Endothelial cell of umbilical vein (primary cell): ENCODE results near the gene IQCE.

Experiments
- EZH2 ChIP-seq: IDR thresholded peaks from 2 replicates; pipeline ENCODE4 v1.6.1; 2012; ENCODE audit warnings: borderline replicate concordance, low read depth, mild to moderate bottlenecking, moderate library complexity, low read length, inconsistent platforms; ENCODE audit not compliant: severe bottlenecking
- MAX ChIP-seq: IDR thresholded peaks from 2 replicates; pipeline ENCODE4 v1.6.1; 2011; ENCODE audit not compliant: insufficient read depth, insufficient read length
- POLR2A ChIP-seq: IDR thresholded peaks from 2 replicates; pipeline ENCODE4 v1.6.1; 2012; ENCODE audit warnings: low read depth, mild to moderate bottlenecking, control low read depth, low read length
- POLR2AphosphoS5 ChIP-seq: IDR thresholded peaks from 2 replicates; pipeline ENCODE4 v1.6.1; 2012; ENCODE audit warnings: low read depth, mild to moderate bottlenecking, control low read depth, low read length, moderate library complexity; ENCODE audit not compliant: insufficient read depth
- TF ChIP-seq, protein P1 (sequence below), 2 donors: IDR thresholded peaks; 1 replicate in 1 of 2; 2 replicates in 1 of 2; pipeline ENCODE4 v1.5.1; 2011; ENCODE audit warnings: low read length in 2 of 2, mild to moderate bottlenecking in 2 of 2, moderate library complexity in 2 of 2, control low read depth in 1 of 2, inconsistent platforms in 1 of 2, low read depth in 1 of 2; ENCODE audit not compliant: insufficient read depth in 1 of 2; ENCODE audit errors: extremely low read depth in 1 of 2

DNA sequence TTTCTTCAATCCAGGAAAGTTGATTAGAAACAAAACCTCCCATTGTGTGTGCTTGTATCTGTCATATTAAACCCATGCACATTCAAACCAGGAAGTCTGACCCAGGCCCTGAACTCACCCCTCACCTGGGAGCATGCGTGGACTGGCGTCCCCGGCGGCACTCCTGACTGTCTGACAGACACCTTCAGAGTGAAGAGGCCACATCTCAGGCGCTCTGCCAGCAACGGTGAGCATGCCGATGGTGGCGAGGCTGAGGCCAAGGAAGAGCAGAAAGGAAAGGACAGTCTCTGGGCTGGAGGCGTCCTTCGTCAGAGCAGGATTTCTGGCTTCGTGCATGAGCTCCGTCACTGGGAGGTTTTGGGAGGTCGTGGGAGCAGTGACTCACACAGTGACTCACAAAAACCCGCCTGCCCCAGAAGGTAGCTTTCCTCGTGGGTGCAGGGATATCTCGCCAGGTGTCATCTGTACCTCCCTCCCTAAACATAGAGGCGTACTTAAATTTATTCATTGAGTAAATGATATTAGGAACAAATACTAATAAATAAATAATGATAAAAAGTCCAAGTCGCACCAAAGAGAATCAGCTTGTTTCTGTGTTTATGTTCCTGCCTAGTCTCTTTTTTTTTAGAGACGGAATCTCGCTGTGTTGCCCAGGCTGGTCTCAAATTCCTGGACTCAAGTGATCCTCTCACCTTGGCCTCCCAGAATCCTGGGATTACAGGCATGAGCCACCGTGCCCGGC, 13.5 kb downstream of the IQCE start:
- TF ChIP-seq, protein P1, sequence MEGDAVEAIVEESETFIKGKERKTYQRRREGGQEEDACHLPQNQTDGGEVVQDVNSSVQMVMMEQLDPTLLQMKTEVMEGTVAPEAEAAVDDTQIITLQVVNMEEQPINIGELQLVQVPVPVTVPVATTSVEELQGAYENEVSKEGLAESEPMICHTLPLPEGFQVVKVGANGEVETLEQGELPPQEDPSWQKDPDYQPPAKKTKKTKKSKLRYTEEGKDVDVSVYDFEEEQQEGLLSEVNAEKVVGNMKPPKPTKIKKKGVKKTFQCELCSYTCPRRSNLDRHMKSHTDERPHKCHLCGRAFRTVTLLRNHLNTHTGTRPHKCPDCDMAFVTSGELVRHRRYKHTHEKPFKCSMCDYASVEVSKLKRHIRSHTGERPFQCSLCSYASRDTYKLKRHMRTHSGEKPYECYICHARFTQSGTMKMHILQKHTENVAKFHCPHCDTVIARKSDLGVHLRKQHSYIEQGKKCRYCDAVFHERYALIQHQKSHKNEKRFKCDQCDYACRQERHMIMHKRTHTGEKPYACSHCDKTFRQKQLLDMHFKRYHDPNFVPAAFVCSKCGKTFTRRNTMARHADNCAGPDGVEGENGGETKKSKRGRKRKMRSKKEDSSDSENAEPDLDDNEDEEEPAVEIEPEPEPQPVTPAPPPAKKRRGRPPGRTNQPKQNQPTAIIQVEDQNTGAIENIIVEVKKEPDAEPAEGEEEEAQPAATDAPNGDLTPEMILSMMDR (IDR thresholded peaks at IDR 0.05; ENCODE audit: extremely low read depth in 1 of 2, insufficient read depth in 1 of 2, low read depth in 1 of 2, low read length in 2 of 2) = no peak
- TF ChIP-seq EZH2 (no peak), POLR2AphosphoS5 (no peak), POLR2A (no peak), MAX (no peak)
